ENCODE measurements around the gene CDK13. TPM values are rescaled to one million over a fixed set of nuclear protein-coding genes. Genes with fewer than 3 reads are reported as not detected.
A peak's percentile ranks its signal among the peaks of the same experiment; 100 is the strongest.
"Not testable (repeated sequence)": the region's sequence is repeated elsewhere in the genome, so short reads cannot be mapped to it uniquely, and the experiment has no call there.

CDK13 gene
- total RNA-seq, 1 donor = 140 TPM

GRCh38 chr7:40134428-40135316 is 184.6 kb downstream of the CDK13 start, which contains the start of the genes MPLKIP and SUGCT:
Gene MPLKIP (minus strand): TSS chr7:40134622. CDS start chr7:40134567, 55 bp downstream.
Gene SUGCT (plus strand): TSS chr7:40135005.
- Histone ChIP-seq H3K4me3 (ENCODE audit: low read length) (peak within 1 kb of the TSS; percentile 84), H3K9me3 (ENCODE audit: low read depth, low read length) (no peaks in the 10 kb centered on the region), H3K4me1 (ENCODE audit: insufficient read depth, low read length) (peaks cover 30% of the 10 kb centered on the region), H3K27me3 (ENCODE audit: insufficient read depth, low read length) (no peaks in the 10 kb centered on the region)

GRCh38 chr7:40135317-40135610 is 185.2 kb downstream of the CDK13 start:
- Histone ChIP-seq H3K27me3 (ENCODE audit: insufficient read depth, low read length) (no peaks in the 10 kb centered on the region), H3K4me3 (ENCODE audit: low read length) (peak overlapping the region; percentile 84), H3K9me3 (ENCODE audit: low read depth, low read length) (no peaks in the 10 kb centered on the region), H3K4me1 (ENCODE audit: insufficient read depth, low read length) (peaks cover 30% of the 10 kb centered on the region)

GRCh38 chr7:40137563-40137962 is 187.5 kb downstream of the CDK13 start:
- Histone ChIP-seq H3K9me3 (ENCODE audit: low read depth, low read length) (no peaks in the 10 kb centered on the region), H3K27me3 (ENCODE audit: insufficient read depth, low read length) (no peaks in the 10 kb centered on the region), H3K4me3 (ENCODE audit: low read length) (no peak overlapping the region), H3K4me1 (ENCODE audit: insufficient read depth, low read length) (peaks cover 17% of the 10 kb centered on the region)

GRCh38 chr7:40138973-40139372 is 188.9 kb downstream of the CDK13 start:
- no peaks in the 10 kb centered on the region for H3K9me3 ChIP-seq (ENCODE audit: low read depth, low read length)
- no peaks in the 10 kb centered on the region for H3K27me3 ChIP-seq (ENCODE audit: insufficient read depth, low read length)
- peaks cover 7% of the 10 kb centered on the region for H3K4me1 ChIP-seq (ENCODE audit: insufficient read depth, low read length)
- no peak overlapping the region for H3K4me3 ChIP-seq (ENCODE audit: low read length)

- H3K4me3 ChIP-seq (ENCODE audit: low read length); H3K9me3 ChIP-seq (ENCODE audit: low read depth, low read length); H3K27me3 ChIP-seq (ENCODE audit: insufficient read depth, low read length); H3K4me1 ChIP-seq (ENCODE audit: insufficient read depth, low read length): not testable (repeated sequence)
Observed at GRCh38 chr7:40139891-40140290, 189.8 kb downstream of the CDK13 start.

- H3K9me3 ChIP-seq (ENCODE audit: low read depth, low read length); H3K27me3 ChIP-seq (ENCODE audit: insufficient read depth, low read length); H3K4me1 ChIP-seq (ENCODE audit: insufficient read depth, low read length); H3K4me3 ChIP-seq (ENCODE audit: low read length): not testable (repeated sequence)
Observed at GRCh38 chr7:40141916-40142315, 191.9 kb downstream of the CDK13 start.

- H3K9me3 ChIP-seq (ENCODE audit: low read depth, low read length); H3K4me3 ChIP-seq (ENCODE audit: low read length); H3K27me3 ChIP-seq (ENCODE audit: insufficient read depth, low read length); H3K4me1 ChIP-seq (ENCODE audit: insufficient read depth, low read length): not testable (repeated sequence)
Observed at GRCh38 chr7:40145596-40146130, 195.6 kb downstream of the CDK13 start.

- H3K4me3 ChIP-seq (ENCODE audit: low read length) = no peak overlapping the region
- no peaks in the 10 kb centered on the region for H3K4me1 ChIP-seq (ENCODE audit: insufficient read depth, low read length)
- H3K27me3 ChIP-seq (ENCODE audit: insufficient read depth, low read length) = no peaks in the 10 kb centered on the region
- H3K9me3 ChIP-seq (ENCODE audit: low read depth, low read length) = no peaks in the 10 kb centered on the region
Observed at GRCh38 chr7:40147371-40148246, 197.6 kb downstream of the CDK13 start.

- H3K9me3 ChIP-seq (ENCODE audit: low read depth, low read length); H3K27me3 ChIP-seq (ENCODE audit: insufficient read depth, low read length); H3K4me3 ChIP-seq (ENCODE audit: low read length): not testable (repeated sequence)
Observed at GRCh38 chr7:40148247-40148580, 198.2 kb downstream of the CDK13 start.

GRCh38 chr7:40148671-40149070 is 198.6 kb downstream of the CDK13 start:
- no peaks in the 10 kb centered on the region for H3K4me1 ChIP-seq (ENCODE audit: insufficient read depth, low read length)
- no peaks in the 10 kb centered on the region for H3K9me3 ChIP-seq (ENCODE audit: low read depth, low read length)
- H3K4me3 ChIP-seq (ENCODE audit: low read length) = no peak overlapping the region
- no peaks in the 10 kb centered on the region for H3K27me3 ChIP-seq (ENCODE audit: insufficient read depth, low read length)

More at GRCh38 chr7:40148247-40148580, 198.2 kb downstream of the CDK13 start:
- not testable (repeated sequence) for H3K4me1 ChIP-seq (ENCODE audit: insufficient read depth, low read length)

Other genes starting within 250 kb of the CDK13 start
- 6.9 TPM for gene MPLKIP, start 184.4 kb downstream of the CDK13 start, total RNA-seq
- 1.9 TPM for gene SUGCT, start 184.7 kb downstream of the CDK13 start, total RNA-seq

Measured in mononuclear cell (primary cell).